ENCODE results near the gene LRRC4C. TPM values are rescaled to one million over a fixed set of nuclear protein-coding genes. Genes with fewer than 3 reads are reported as not detected.

LRRC4C gene
- polyA plus RNA-seq, 1 experiment, result not detected

DNA sequence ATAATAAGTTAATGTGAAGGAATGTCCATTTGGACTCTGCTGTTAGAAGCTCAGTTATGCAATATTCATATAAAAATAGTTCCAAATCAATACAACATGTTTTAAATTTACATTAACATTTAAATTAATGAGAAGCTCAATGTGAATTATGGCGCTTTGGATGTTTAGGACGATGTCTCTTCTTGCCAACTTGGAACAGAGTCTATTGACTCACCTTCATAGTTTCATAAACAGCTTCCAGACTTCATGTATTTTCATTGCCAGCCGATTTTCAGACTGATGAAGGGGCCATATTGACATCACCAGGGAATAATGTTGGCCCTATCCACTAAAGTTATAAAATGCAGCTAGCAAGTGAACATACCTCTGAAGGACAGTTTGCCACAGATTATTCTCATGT, 1136.2 kb downstream of the LRRC4C start:
- no peak overlapping the region for H3K4me3 ChIP-seq (ENCODE audit: low read depth, low read length)
- H3K36me3 ChIP-seq (ENCODE audit: control insufficient read depth, insufficient read depth, low read length), result no peaks in the 10 kb centered on the region
- TF ChIP-seq, protein P1, sequence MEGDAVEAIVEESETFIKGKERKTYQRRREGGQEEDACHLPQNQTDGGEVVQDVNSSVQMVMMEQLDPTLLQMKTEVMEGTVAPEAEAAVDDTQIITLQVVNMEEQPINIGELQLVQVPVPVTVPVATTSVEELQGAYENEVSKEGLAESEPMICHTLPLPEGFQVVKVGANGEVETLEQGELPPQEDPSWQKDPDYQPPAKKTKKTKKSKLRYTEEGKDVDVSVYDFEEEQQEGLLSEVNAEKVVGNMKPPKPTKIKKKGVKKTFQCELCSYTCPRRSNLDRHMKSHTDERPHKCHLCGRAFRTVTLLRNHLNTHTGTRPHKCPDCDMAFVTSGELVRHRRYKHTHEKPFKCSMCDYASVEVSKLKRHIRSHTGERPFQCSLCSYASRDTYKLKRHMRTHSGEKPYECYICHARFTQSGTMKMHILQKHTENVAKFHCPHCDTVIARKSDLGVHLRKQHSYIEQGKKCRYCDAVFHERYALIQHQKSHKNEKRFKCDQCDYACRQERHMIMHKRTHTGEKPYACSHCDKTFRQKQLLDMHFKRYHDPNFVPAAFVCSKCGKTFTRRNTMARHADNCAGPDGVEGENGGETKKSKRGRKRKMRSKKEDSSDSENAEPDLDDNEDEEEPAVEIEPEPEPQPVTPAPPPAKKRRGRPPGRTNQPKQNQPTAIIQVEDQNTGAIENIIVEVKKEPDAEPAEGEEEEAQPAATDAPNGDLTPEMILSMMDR (IDR thresholded peaks at IDR 0.05; ENCODE audit: insufficient read depth, low read depth, low read length), result no peak
- no peak for DNase-seq (ENCODE audit: low read depth)
- no peaks in the 10 kb centered on the region for H3K27me3 ChIP-seq (ENCODE audit: control insufficient read depth, insufficient read depth, low read length)
- CTCF ChIA-PET, result interaction anchor here (1.1 to 2.2 kb wide), 2 partner anchors 17 to 29 kb away, joined by 4 to 7 read pairs; no protein-coding TSS in a partner anchor
- POLR2A ChIA-PET, result no interaction called here

DNA sequence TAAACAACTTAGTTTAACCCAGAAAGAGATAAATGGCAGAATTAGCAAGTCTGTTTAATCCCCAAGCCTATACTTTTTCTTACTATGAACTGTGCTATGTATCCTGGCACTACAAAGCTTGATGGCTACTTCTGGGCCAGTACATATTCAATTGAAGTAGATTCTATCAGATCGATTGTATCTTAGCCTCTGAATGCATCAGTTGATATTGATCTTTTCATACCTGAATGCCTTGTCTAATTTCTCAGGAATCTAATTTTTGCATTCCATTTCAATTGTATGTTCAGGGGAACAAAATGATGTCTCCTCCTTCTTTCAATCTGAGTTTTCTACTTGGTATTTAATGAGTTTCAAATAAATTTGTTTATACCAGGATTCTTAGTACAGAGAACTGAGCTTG, 1137.9 kb downstream of the LRRC4C start:
- no peak overlapping the region for H3K4me3 ChIP-seq (ENCODE audit: low read depth, low read length)
- ChIA-PET CTCF (interaction anchor here (0.6 to 2.2 kb wide), 3 partner anchors 15 to 905 kb away, joined by 3 to 7 read pairs (median 6); no protein-coding TSS in a partner anchor), POLR2A (no interaction called here)
- no peak for DNase-seq (ENCODE audit: low read depth)
- no peaks in the 10 kb centered on the region for H3K27me3 ChIP-seq (ENCODE audit: control insufficient read depth, insufficient read depth, low read length)
- TF ChIP-seq, protein P1 (IDR thresholded peaks at IDR 0.05; ENCODE audit: insufficient read depth, low read depth, low read length), result no peak
- H3K36me3 ChIP-seq (ENCODE audit: control insufficient read depth, insufficient read depth, low read length), result no peaks in the 10 kb centered on the region

DNA sequence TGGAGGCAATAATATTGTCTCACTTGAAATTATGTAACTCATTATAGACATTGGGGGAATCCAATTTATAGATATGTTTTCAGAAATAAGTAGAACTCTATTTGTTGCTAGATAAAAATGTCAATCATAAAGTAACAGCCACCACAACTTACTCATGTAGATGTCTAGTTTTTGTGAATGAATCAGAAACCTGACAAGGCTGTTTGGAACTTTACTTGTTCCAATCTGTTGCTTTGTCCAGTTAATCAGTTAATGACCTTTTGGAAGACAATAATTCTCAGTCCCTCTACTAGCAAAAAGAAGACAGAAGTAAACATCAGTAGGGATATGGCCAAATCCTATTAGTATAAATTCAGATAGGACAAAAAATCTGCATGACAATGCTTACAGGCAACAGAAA, 1143.3 kb downstream of the LRRC4C start:
- CTCF ChIA-PET, result interaction anchor here (1.9 kb wide), 1 partner anchor 22 kb away, joined by 8 read pairs; no protein-coding TSS in a partner anchor
- no peak for DNase-seq (ENCODE audit: low read depth)
- Histone ChIP-seq H3K27me3 (ENCODE audit: control insufficient read depth, insufficient read depth, low read length) (no peaks in the 10 kb centered on the region), H3K36me3 (ENCODE audit: control insufficient read depth, insufficient read depth, low read length) (no peaks in the 10 kb centered on the region), H3K4me3 (ENCODE audit: low read depth, low read length) (no peak overlapping the region)
- TF ChIP-seq, protein P1 (IDR thresholded peaks at IDR 0.05; ENCODE audit: insufficient read depth, low read depth, low read length), result no peak
- POLR2A ChIA-PET, result no interaction called here

DNA sequence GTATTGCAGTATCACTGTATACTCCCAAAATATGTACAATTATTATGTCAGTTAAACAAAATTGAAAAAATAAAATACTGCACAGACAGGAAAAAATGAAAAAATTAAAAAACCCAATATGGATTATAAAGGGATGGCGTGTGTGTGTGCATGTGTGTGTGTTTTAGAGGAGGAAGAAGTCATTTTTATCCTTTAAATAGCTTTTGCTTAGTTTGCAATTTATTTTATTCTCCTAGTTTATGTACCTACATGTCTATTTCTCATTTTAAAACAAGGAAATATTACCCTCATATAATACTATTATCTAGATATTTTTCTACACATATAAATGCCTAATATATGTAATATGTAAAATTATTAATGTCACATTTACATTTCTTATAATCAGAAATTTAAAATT, 1144.3 kb downstream of the LRRC4C start:
- ChIA-PET POLR2A (no interaction called here), CTCF (interaction anchor here (1.9 kb wide), 1 partner anchor 21 kb away, joined by 8 read pairs; no protein-coding TSS in a partner anchor)
- no peaks in the 10 kb centered on the region for H3K27me3 ChIP-seq (ENCODE audit: control insufficient read depth, insufficient read depth, low read length)
- DNase-seq (ENCODE audit: low read depth), result no peak
- H3K4me3 ChIP-seq (ENCODE audit: low read depth, low read length), result no peak overlapping the region
- TF ChIP-seq, protein P1 (IDR thresholded peaks at IDR 0.05; ENCODE audit: insufficient read depth, low read depth, low read length), result no peak
- H3K36me3 ChIP-seq (ENCODE audit: control insufficient read depth, insufficient read depth, low read length), result no peaks in the 10 kb centered on the region

GRCh38 chr11:40314327-40314726, 1145.1 kb downstream of the LRRC4C start:
- Histone ChIP-seq H3K27me3 (ENCODE audit: control insufficient read depth, insufficient read depth, low read length) (no peaks in the 10 kb centered on the region), H3K36me3 (ENCODE audit: control insufficient read depth, insufficient read depth, low read length) (no peaks in the 10 kb centered on the region), H3K4me3 (ENCODE audit: low read depth, low read length) (no peak overlapping the region)
- ChIA-PET CTCF (interaction anchor here (0.6 to 1.9 kb wide), 2 partner anchors 20 to 306 kb away, joined by 4 to 8 read pairs; no protein-coding TSS in a partner anchor), POLR2A (no interaction called here)
- DNase-seq (ENCODE audit: low read depth), result no peak
- TF ChIP-seq, protein P1 (IDR thresholded peaks at IDR 0.05; ENCODE audit: insufficient read depth, low read depth, low read length), result no peak

All from BJ (cell line).